ENCODE data around the gene FNBP1. TPM values are rescaled to one million over a fixed set of nuclear protein-coding genes. Genes with fewer than 3 reads are reported as not detected.
A peak's percentile ranks its signal among the peaks of the same experiment; 100 is the strongest.

The FNBP1 gene
- total RNA-seq, 1 experiment from 2014 or later: 36.5 TPM

DNA sequence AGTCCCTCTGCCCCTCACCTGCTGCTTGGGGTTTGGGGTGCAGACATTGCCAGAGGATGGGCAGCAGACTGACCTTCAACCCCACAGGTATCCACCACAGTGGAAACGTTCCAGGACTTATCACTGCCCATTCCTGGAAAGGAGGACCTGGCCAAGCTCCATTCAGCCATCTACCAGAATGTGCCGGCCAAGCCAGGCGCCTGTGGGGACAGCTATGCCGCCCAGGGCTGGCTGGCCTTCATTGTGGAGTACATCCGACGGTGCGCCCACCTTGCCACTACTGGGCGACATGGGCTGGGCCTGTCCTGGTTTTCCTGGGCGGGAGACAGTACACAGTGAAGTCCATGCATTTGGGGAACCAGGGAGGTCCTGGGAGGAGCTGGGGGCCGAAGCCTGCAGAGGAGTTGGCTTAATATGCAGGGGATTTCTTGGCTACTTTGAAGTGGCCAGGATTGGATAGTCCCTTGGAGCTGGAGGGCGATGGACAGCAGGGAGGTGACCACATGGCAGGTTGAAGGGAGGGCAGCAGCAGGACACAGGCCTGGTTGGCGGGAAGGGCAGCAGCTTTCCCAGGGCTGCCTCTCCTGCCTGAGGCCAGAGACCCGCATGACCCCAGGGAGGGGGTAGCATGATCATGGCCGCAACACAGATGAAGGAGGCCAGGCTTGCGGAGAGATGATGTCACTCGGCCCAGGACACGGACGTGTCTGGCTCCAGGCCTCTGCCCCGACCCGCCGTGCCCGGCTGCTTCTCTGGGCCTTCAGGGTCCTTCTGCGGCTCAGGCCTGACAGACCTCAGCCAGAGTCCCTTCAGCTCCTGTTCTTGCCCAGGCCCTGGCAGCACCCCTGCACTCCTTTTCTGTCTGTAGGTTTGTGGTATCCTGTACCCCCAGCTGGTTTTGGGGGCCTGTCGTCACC is 173.1 kb downstream of the FNBP1 start:
- Histone ChIP-seq H3K23me2 (ENCODE audit: insufficient read length, low read depth, low read length, poor library complexity, severe bottlenecking) (no peaks in the 10 kb centered on the region), H2BK12ac (ENCODE audit: insufficient read length, low read depth, low read length) (no peak overlapping the region), H4K91ac (ENCODE audit: insufficient read length, low read depth, low read length) (no peak overlapping the region), H3K4ac (ENCODE audit: low read depth, low read length) (no peak overlapping the region), H2BK5ac (ENCODE audit: insufficient read length, low read length) (no peak overlapping the region), H3T11ph (ENCODE audit: low read length) (no peak overlapping the region), H2BK20ac (ENCODE audit: low read depth, low read length, poor library complexity, severe bottlenecking) (no peak overlapping the region), H2AFZ (ENCODE audit: low read length) (no peak overlapping the region), H4K8ac (replicated peaks; ENCODE audit: insufficient read length, low read depth, low read length) (no peak overlapping the region), H3K27me3 (ENCODE audit: insufficient read depth, low read length) (no peaks in the 10 kb centered on the region), H4K20me1 (ENCODE audit: control insufficient read depth, insufficient read depth, insufficient read length) (no peaks in the 10 kb centered on the region), H3K23ac (ENCODE audit: insufficient read length, low read depth, low read length) (no peak overlapping the region), H2BK15ac (ENCODE audit: low read depth, low read length) (no peak overlapping the region), H2AK5ac (ENCODE audit: insufficient read length, low read length) (no peak overlapping the region), H3K14ac (ENCODE audit: insufficient read depth, low read length) (no peak overlapping the region), H4K5ac (ENCODE audit: insufficient read length, low read depth, low read length) (no peak overlapping the region), H3K9ac (ENCODE audit: extremely low read depth, insufficient read length, low read length) (no peak overlapping the region), H3K27ac (ENCODE audit: insufficient read length, low read depth, low read length) (no peak overlapping the region), H3K56ac (ENCODE audit: insufficient read length, low read depth, low read length) (no peak overlapping the region), H2BK120ac (ENCODE audit: low read depth, low read length, poor library complexity, severe bottlenecking) (no peak overlapping the region), H3K79me1 (ENCODE audit: insufficient read depth, low read depth, low read length, poor library complexity, severe bottlenecking) (no peaks in the 10 kb centered on the region), H3K4me2 (ENCODE audit: insufficient read depth, insufficient read length, low read length) (no peak overlapping the region), H3K79me2 (ENCODE audit: insufficient read depth, low read length) (no peaks in the 10 kb centered on the region), H3K18ac (ENCODE audit: insufficient read length, low read depth, low read length) (no peak overlapping the region), H3K9me3 (ENCODE audit: control insufficient read depth, low read depth, low read length) (no peaks in the 10 kb centered on the region), H3K4me1 (ENCODE audit: insufficient read depth, low read length) (no peaks in the 10 kb centered on the region)
- H3K9me3 Mint-ChIP-seq: no peaks in the 10 kb centered on the region
- peak overlapping the region in 2 of 3 experiments; percentile 68 to 85; a peak in 3 of 7 replicates for H3K27ac Mint-ChIP-seq
- H3K27me3 Mint-ChIP-seq (ENCODE audit: low read depth): no peaks in the 10 kb centered on the region
- H3K4me3 Mint-ChIP-seq: no peak overlapping the region; a peak in 1 of 5 replicates
- no CpG with 5 or more reads among the region's 24 CpGs for WGBS (ENCODE audit: extremely low coverage, insufficient read length, low lambda C conversion rate)
- 0 out of 4 replicates have a peak, but pooled peaks cover 0 to 2% of the 10 kb centered on the region in 2 experiments for H3K4me1 Mint-ChIP-seq
- TF ChIP-seq, protein P1, sequence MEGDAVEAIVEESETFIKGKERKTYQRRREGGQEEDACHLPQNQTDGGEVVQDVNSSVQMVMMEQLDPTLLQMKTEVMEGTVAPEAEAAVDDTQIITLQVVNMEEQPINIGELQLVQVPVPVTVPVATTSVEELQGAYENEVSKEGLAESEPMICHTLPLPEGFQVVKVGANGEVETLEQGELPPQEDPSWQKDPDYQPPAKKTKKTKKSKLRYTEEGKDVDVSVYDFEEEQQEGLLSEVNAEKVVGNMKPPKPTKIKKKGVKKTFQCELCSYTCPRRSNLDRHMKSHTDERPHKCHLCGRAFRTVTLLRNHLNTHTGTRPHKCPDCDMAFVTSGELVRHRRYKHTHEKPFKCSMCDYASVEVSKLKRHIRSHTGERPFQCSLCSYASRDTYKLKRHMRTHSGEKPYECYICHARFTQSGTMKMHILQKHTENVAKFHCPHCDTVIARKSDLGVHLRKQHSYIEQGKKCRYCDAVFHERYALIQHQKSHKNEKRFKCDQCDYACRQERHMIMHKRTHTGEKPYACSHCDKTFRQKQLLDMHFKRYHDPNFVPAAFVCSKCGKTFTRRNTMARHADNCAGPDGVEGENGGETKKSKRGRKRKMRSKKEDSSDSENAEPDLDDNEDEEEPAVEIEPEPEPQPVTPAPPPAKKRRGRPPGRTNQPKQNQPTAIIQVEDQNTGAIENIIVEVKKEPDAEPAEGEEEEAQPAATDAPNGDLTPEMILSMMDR (conservative IDR thresholded peaks at IDR 0.05): no peak
- DNase-seq: peak; percentile 25
- peaks cover 2 to 23% (median 18%) of the 10 kb centered on the region in 3 experiments; a peak in 6 of 7 replicates for H3K36me3 Mint-ChIP-seq (ENCODE audit: insufficient read depth in 1 of 3, low read depth in 3 of 3)
